ENCODE measurements around the gene RPS3. TPM values are rescaled to one million over a fixed set of nuclear protein-coding genes. Genes with fewer than 3 reads are reported as not detected.
A peak's percentile ranks its signal among the peaks of the same experiment; 100 is the strongest.

Gene RPS3
- total and polyA plus RNA-seq, 2 of the 13 experiments (the other 11 are each of a cell fraction or from before 2014, with no cell fraction given) = 2,143 to 3,616 TPM

- no peak for TF ChIP-seq ZNF574 (CRISPR knock-in tag; IDR thresholded peaks at IDR 0.05)
- TF ChIP-seq ZNF7 (CRISPR knock-in tag; IDR thresholded peaks at IDR 0.05) = no peak
- no peak for TF ChIP-seq RFX5 (IDR thresholded peaks at IDR 0.05; ENCODE audit: low read depth, low read length)
- TF ChIP-seq ELF1 (CRISPR knock-in tag; IDR thresholded peaks at IDR 0.05) = no peak
- TF ChIP-seq AGO2 (optimal IDR thresholded peaks at IDR 0.05; ENCODE audit: low read depth, low read length) = peak; percentile 1
- TF ChIP-seq CENPBD1 (CRISPR knock-in tag; IDR thresholded peaks at IDR 0.05; ENCODE audit: borderline replicate concordance, low read depth) = no peak
- TF ChIP-seq ZNF558 (CRISPR knock-in tag; IDR thresholded peaks at IDR 0.05; ENCODE audit: borderline replicate concordance) = no peak
- TF ChIP-seq SKIL (CRISPR knock-in tag; IDR thresholded peaks at IDR 0.05; ENCODE audit: borderline replicate concordance) = no peak
- no peak for TF ChIP-seq ZHX2 (IDR thresholded peaks at IDR 0.05; ENCODE audit: low read depth)
- no peak for TF ChIP-seq ZHX2 (CRISPR knock-in tag; IDR thresholded peaks at IDR 0.05; ENCODE audit: borderline replicate concordance)
- TF ChIP-seq MYPOP (CRISPR knock-in tag; IDR thresholded peaks at IDR 0.05) = no peak
- no peak for TF ChIP-seq NFATC3 (CRISPR knock-in tag; IDR thresholded peaks at IDR 0.05)
- no peak for TF ChIP-seq SYNCRIP (IDR thresholded peaks at IDR 0.05; ENCODE audit: insufficient read depth, low read depth, low read length)
- no peak for TF ChIP-seq TMF1 (CRISPR knock-in tag; IDR thresholded peaks at IDR 0.05; ENCODE audit: low read depth)
- no peak for TF ChIP-seq ESRRA (CRISPR knock-in tag; IDR thresholded peaks at IDR 0.05; ENCODE audit: low read depth)
- TF ChIP-seq MEIS1 (CRISPR knock-in tag; IDR thresholded peaks at IDR 0.05; ENCODE audit: borderline replicate concordance) = no peak
- no peak for TF ChIP-seq TBX3 (IDR thresholded peaks at IDR 0.05; ENCODE audit: borderline replicate concordance)
Observed at GRCh38 chr11:75433443-75433842, 34.1 kb downstream of the RPS3 start (continued).

Measured in HepG2 (cell line).